Fibroblast of lung (primary cell): ENCODE measurements around the gene MRE11. TPM values are rescaled to one million over a fixed set of nuclear protein-coding genes. Genes with fewer than 3 reads are reported as not detected.

Experiments
- DNase-seq, 2 donors: peaks; one replicate each; pipeline versions ENCODE4 v3.0.0 to v3.0.0-alpha.2; 2010; ENCODE audit warnings: low read depth in 2 of 2
- H2AFZ ChIP-seq: 2 replicates; pipeline ENCODE4 v1.5.1; 2012; ENCODE audit warnings: low read length, control low read depth, inconsistent platforms
- H3K27ac ChIP-seq: 2 replicates; pipeline ENCODE4 v1.5.1; 2011; ENCODE audit warnings: low read length, control low read depth; ENCODE audit not compliant: insufficient read depth
- H3K27me3 ChIP-seq: 2 replicates; pipeline ENCODE4 v1.5.1; 2011; ENCODE audit warnings: mild to moderate bottlenecking, low read length; ENCODE audit not compliant: control insufficient read depth, insufficient read depth
- H3K36me3 ChIP-seq: 2 replicates; pipeline ENCODE4 v1.5.1; 2011; ENCODE audit warnings: low read length; ENCODE audit not compliant: control insufficient read depth, insufficient read depth
- H3K4me1 ChIP-seq: 2 replicates; pipeline ENCODE4 v1.5.1; 2011; ENCODE audit warnings: low read length; ENCODE audit not compliant: control insufficient read depth, insufficient read depth; ENCODE audit errors: extremely low read depth
- H3K4me2 ChIP-seq: 2 replicates; pipeline ENCODE4 v1.5.1; 2011; ENCODE audit warnings: low read length, control low read depth; ENCODE audit not compliant: insufficient read depth; ENCODE audit errors: extremely low read depth
- H3K4me3 ChIP-seq, 4 experiments: fragments of 200-600 bp in 1 of 4; sonication (generic) in 1 of 4; replicated peaks in 1 of 4; 2 replicates each; pipeline ENCODE4 v1.5.1; 2011 to 2016; ENCODE audit warnings: low read length in 4 of 4, low read depth in 3 of 4, mild to moderate bottlenecking in 3 of 4, control low read depth in 2 of 4, inconsistent platforms in 1 of 4, mixed read lengths in 1 of 4; ENCODE audit not compliant: insufficient read depth in 1 of 4; ENCODE audit errors: control extremely low read depth in 1 of 4
- H3K79me2 ChIP-seq: 2 replicates; pipeline ENCODE4 v1.5.1; 2012; ENCODE audit warnings: mild to moderate bottlenecking, low read length, inconsistent platforms; ENCODE audit not compliant: control insufficient read depth, insufficient read depth
- H3K9ac ChIP-seq: 2 replicates; pipeline ENCODE4 v1.5.1; 2011; ENCODE audit warnings: mild to moderate bottlenecking, low read length, control low read depth; ENCODE audit not compliant: insufficient read depth
- H3K9me3 ChIP-seq: 2 replicates; pipeline ENCODE4 v1.5.1; 2012; ENCODE audit warnings: low read depth, low read length; ENCODE audit not compliant: control insufficient read depth, insufficient read depth
- H4K20me1 ChIP-seq: 2 replicates; pipeline ENCODE4 v1.5.1; 2011; ENCODE audit warnings: low read length; ENCODE audit not compliant: control insufficient read depth, insufficient read depth; ENCODE audit errors: extremely low read depth
- CTCF ChIP-seq, 2 donors: IDR thresholded peaks in 1 of 2; conservative IDR thresholded peaks in 1 of 2; 1 replicate in 1 of 2; 2 replicates in 1 of 2; pipeline ENCODE4 v1.5.1; 2011 to 2012; ENCODE audit warnings: low read length in 2 of 2, control low read depth in 1 of 2, inconsistent platforms in 1 of 2, low read depth in 1 of 2, mild to moderate bottlenecking in 1 of 2
- EZH2 ChIP-seq: IDR thresholded peaks from 2 replicates; pipeline ENCODE4 v1.5.1; 2012; ENCODE audit warnings: low read length, control low read depth, mild to moderate bottlenecking; ENCODE audit errors: missing control alignments
- polyA plus RNA-seq, 2 donors: library from polyadenylated mRNA; depleted of rRNA in 1 of 2; stranded (reverse) in 1 of 2; unstranded in 1 of 2; fragments of >200 nt; gene quantifications; 2 replicates each; pipeline ENCODE4 v1.2.1, GENCODE V29; 2011 to 2012; ENCODE audit warnings: missing spikeins in 1 of 2
- total RNA-seq: library from RNA; depleted of rRNA; stranded (reverse); fragments of >200 nt; gene quantifications from 2 replicates; pipeline ENCODE4 v1.2.1, GENCODE V29; 2014

The MRE11 gene
- total and polyA plus RNA-seq, 2 donors (not counting 1 experiment from before 2014, with no cell fraction given): 6.9 to 7.4 TPM

GRCh38 chr11:94515398-94515797, 21.8 kb upstream of the MRE11 start:
- H3K27me3 ChIP-seq: peaks cover 3% of the 10 kb centered on the region
- H3K27ac ChIP-seq: no peak overlapping the region
- H3K79me2 ChIP-seq: no peaks in the 10 kb centered on the region
- DNase-seq: no peak
- H2AFZ ChIP-seq: no peak overlapping the region
- no peaks in the 10 kb centered on the region for H3K4me1 ChIP-seq
- H3K4me3 ChIP-seq: no peak overlapping the region
- no peak overlapping the region for H3K4me2 ChIP-seq
- H3K9ac ChIP-seq: no peak overlapping the region
- H3K36me3 ChIP-seq: no peaks in the 10 kb centered on the region
- H3K9me3 ChIP-seq: no peaks in the 10 kb centered on the region
- TF ChIP-seq CTCF (conservative IDR thresholded peaks at IDR 0.05 in 1 of 2, IDR thresholded peaks at IDR 0.05 in 1 of 2; ENCODE audit: low read depth in 1 of 2, low read length in 2 of 2) (no peak), EZH2 (no peak)
- no peaks in the 10 kb centered on the region for H4K20me1 ChIP-seq

- Histone ChIP-seq H3K36me3 (no peaks in the 10 kb centered on the region), H3K9me3 (no peaks in the 10 kb centered on the region), H3K9ac (no peak overlapping the region), H3K27me3 (peaks cover 3% of the 10 kb centered on the region), H2AFZ (no peak overlapping the region), H3K4me3 (no peak overlapping the region), H3K79me2 (no peaks in the 10 kb centered on the region), H4K20me1 (no peaks in the 10 kb centered on the region), H3K4me2 (no peak overlapping the region), H3K4me1 (no peaks in the 10 kb centered on the region), H3K27ac (no peak overlapping the region)
- TF ChIP-seq CTCF (conservative IDR thresholded peaks at IDR 0.05 in 1 of 2, IDR thresholded peaks at IDR 0.05 in 1 of 2; ENCODE audit: low read depth in 1 of 2, low read length in 2 of 2) (no peak), EZH2 (no peak)
- peak in 1 of 2 donors; percentile 18 for DNase-seq
These were observed 19.4 kb upstream of the MRE11 start for GRCh38 chr11:94513091-94513490.

GRCh38 chr11:94511932-94512781, 18.5 kb upstream of the MRE11 start, which contains the start of gene C11orf97:
C11orf97 (plus strand) TSS chr11:94512461; CDS start chr11:94512529, 68 bp downstream.
- Histone ChIP-seq H3K79me2 (no peaks in the 10 kb centered on the region), H3K4me1 (no peaks in the 10 kb centered on the region), H3K9ac (peak within 1 kb of the TSS; percentile 38), H3K27ac (no peak within 1 kb of the TSS), H3K9me3 (no peaks in the 10 kb centered on the region), H4K20me1 (no peaks in the 10 kb centered on the region), H2AFZ (peak within 1 kb of the TSS; percentile 83), H3K4me3 (peak within 1 kb of the TSS; percentile 56 to 68 (median 62)), H3K4me2 (peak within 1 kb of the TSS; percentile 98), H3K27me3 (peaks cover 3% of the 10 kb centered on the region), H3K36me3 (no peaks in the 10 kb centered on the region)
- TF ChIP-seq CTCF (conservative IDR thresholded peaks at IDR 0.05 in 1 of 2, IDR thresholded peaks at IDR 0.05 in 1 of 2; ENCODE audit: low read depth in 1 of 2, low read length in 2 of 2): no peak
- no peak for TF ChIP-seq EZH2
- DNase-seq: peak; percentile 42 to 54
